ENCODE measurements around the gene FAM240B.

DNA sequence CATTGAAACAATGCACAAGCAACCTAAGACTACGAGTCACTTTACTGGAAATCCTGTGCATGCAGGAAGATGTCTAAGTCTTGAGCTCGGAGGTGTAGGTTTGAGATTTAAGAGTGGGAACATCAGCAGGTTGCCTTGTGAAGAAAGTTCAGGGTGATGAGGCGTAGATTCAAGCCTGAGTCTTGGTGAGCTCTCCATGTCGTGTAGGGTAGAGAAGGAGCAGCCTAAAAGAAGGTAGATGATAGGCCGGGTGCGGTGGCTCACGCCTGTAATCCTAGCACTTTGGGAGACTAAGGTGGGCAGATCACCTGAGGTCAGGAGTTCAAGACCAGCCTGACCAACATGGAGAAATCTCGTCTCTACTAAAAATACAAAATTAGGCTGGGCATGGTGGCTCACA lies 69.4 kb downstream of the FAM240B start:
- TF ChIP-seq RAD21 (IDR thresholded peaks at IDR 0.05) (no peak), TAF1 (conservative IDR thresholded peaks at IDR 0.05) (no peak), GABPA (IDR thresholded peaks at IDR 0.05 in 1 of 2, conservative IDR thresholded peaks at IDR 0.05 in 1 of 2) (no peak)
- TF ChIP-seq, protein P1, sequence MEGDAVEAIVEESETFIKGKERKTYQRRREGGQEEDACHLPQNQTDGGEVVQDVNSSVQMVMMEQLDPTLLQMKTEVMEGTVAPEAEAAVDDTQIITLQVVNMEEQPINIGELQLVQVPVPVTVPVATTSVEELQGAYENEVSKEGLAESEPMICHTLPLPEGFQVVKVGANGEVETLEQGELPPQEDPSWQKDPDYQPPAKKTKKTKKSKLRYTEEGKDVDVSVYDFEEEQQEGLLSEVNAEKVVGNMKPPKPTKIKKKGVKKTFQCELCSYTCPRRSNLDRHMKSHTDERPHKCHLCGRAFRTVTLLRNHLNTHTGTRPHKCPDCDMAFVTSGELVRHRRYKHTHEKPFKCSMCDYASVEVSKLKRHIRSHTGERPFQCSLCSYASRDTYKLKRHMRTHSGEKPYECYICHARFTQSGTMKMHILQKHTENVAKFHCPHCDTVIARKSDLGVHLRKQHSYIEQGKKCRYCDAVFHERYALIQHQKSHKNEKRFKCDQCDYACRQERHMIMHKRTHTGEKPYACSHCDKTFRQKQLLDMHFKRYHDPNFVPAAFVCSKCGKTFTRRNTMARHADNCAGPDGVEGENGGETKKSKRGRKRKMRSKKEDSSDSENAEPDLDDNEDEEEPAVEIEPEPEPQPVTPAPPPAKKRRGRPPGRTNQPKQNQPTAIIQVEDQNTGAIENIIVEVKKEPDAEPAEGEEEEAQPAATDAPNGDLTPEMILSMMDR (IDR thresholded peaks at IDR 0.05; ENCODE audit: low read depth, low read length, missing input control), result no peak
- TF ChIP-seq, protein P2, sequence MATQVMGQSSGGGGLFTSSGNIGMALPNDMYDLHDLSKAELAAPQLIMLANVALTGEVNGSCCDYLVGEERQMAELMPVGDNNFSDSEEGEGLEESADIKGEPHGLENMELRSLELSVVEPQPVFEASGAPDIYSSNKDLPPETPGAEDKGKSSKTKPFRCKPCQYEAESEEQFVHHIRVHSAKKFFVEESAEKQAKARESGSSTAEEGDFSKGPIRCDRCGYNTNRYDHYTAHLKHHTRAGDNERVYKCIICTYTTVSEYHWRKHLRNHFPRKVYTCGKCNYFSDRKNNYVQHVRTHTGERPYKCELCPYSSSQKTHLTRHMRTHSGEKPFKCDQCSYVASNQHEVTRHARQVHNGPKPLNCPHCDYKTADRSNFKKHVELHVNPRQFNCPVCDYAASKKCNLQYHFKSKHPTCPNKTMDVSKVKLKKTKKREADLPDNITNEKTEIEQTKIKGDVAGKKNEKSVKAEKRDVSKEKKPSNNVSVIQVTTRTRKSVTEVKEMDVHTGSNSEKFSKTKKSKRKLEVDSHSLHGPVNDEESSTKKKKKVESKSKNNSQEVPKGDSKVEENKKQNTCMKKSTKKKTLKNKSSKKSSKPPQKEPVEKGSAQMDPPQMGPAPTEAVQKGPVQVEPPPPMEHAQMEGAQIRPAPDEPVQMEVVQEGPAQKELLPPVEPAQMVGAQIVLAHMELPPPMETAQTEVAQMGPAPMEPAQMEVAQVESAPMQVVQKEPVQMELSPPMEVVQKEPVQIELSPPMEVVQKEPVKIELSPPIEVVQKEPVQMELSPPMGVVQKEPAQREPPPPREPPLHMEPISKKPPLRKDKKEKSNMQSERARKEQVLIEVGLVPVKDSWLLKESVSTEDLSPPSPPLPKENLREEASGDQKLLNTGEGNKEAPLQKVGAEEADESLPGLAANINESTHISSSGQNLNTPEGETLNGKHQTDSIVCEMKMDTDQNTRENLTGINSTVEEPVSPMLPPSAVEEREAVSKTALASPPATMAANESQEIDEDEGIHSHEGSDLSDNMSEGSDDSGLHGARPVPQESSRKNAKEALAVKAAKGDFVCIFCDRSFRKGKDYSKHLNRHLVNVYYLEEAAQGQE (IDR thresholded peaks at IDR 0.05), result no peak

All from liver (tissue), 3 donors.